Transverse colon (tissue), 4 donors: ENCODE measurements around the gene TUFT1. TPM values are rescaled to one million over a fixed set of nuclear protein-coding genes. Genes with fewer than 3 reads are reported as not detected.

Source experiments
- DNase-seq: peaks from one replicate; pipeline ENCODE4 v3.0.0-alpha.2; 2019
- H3K27ac ChIP-seq, 4 donors: fragments of 200-600 bp; sonication (generic); 2 replicates each; pipeline ENCODE4 v1.5.1; 2016 to 2018; ENCODE audit warnings: inconsistent platforms in 4 of 4
- H3K27me3 ChIP-seq: fragments of 200-600 bp; sonication (generic); 2 replicates; pipeline ENCODE4 v1.5.1; 2017; ENCODE audit warnings: inconsistent platforms
- H3K36me3 ChIP-seq, 4 donors: fragments of 200-600 bp; sonication (generic); 2 replicates each; pipeline ENCODE4 v1.5.1; 2017 to 2019; ENCODE audit warnings: inconsistent platforms in 4 of 4
- H3K4me1 ChIP-seq, 4 donors: fragments of 200-600 bp; sonication (generic); 2 replicates each; pipeline ENCODE4 v1.5.1; 2017 to 2020; ENCODE audit warnings: inconsistent platforms in 4 of 4
- H3K4me3 ChIP-seq, 4 donors: fragments of 200-600 bp; sonication (generic); 1 replicate in 1 of 4; 2 replicates in 3 of 4; pipeline versions ENCODE4 v1.5.1 to v1.6.1; 2017 to 2019; ENCODE audit warnings: inconsistent platforms in 4 of 4
- H3K9me3 ChIP-seq, 2 donors: fragments of 200-600 bp; sonication (generic); 2 replicates each; pipeline ENCODE4 v1.5.1; 2017 to 2019; ENCODE audit warnings: inconsistent platforms in 2 of 2
- CTCF ChIP-seq, 5 experiments: fragments of 200-600 bp in 3 of 5; fragments of 450-650 bp in 2 of 5; sonication (generic) in 3 of 5; IDR thresholded peaks; 1 replicate in 2 of 5; 2 replicates in 3 of 5; pipeline ENCODE4 v1.5.1; 2016 to 2017; ENCODE audit warnings: antibody characterized with exemption in 5 of 5, inconsistent platforms in 3 of 5, mild to moderate bottlenecking in 2 of 5, moderate library complexity in 1 of 5
- EP300 ChIP-seq: sonication (generic); formaldehyde crosslinking; IDR thresholded peaks from one replicate; pipeline ENCODE4 v1.6.1; 2017; ENCODE audit warnings: antibody characterized with exemption, low read depth
- POLR2A ChIP-seq: fragments of 450-650 bp; IDR thresholded peaks from one replicate; pipeline ENCODE4 v1.6.1; 2016; ENCODE audit warnings: antibody characterized with exemption, mild to moderate bottlenecking, moderate library complexity
- POLR2AphosphoS5 ChIP-seq, 3 donors: sonication (generic); formaldehyde crosslinking; IDR thresholded peaks; one replicate each; pipeline ENCODE4 v1.6.1; 2016; ENCODE audit warnings: antibody characterized with exemption in 3 of 3
- WGBS, 2 donors: methylation state at CpG; one replicate each; pipeline ENCODE4 v1.1.5; 2018; ENCODE audit warnings: low coverage in 1 of 2; 5-methylcytosine and 5-hydroxymethylcytosine counted together
- in situ Hi-C, 4 donors: fragments of 200-750 bp; cut with MboI; loops; one replicate each; pipeline versions ENCODE4 v1.15.0 to v1.15.1; 2017; ENCODE audit warnings: low sequenced_read_pairs in 3 of 4, low pct_ligation_motif_present in 1 of 4, low pct_unique_long_range_greater_than_20kb in 1 of 4
- intact Hi-C: fragments of 100-400 bp; cut with DNase I; formaldehyde crosslinking; loops from one replicate; pipeline ENCODE4 v1.15.1; 2023; ENCODE audit warnings: low total_unique reads
- small RNA-seq, 4 donors: library from RNA; depleted of rRNA; stranded (forward); fragments of <200 nt; gene quantifications; one replicate each; pipeline ENCODE3, GENCODE V24; 2016
- total RNA-seq, 4 donors: library from RNA; depleted of rRNA; stranded (reverse); fragments of >200 nt; gene quantifications; one replicate each; pipeline ENCODE4 v1.1.0, GENCODE V29; 2016

Gene TUFT1
- total RNA-seq, 4 donors from 2014 or later = 22.8 to 65.5 (median 30.8) TPM

GRCh38 chr1:151624783-151625182 lies 84.7 kb downstream of the TUFT1 start:
- no peak for DNase-seq
- Histone ChIP-seq H3K27ac (no peak overlapping the region), H3K36me3 (no peaks in the 10 kb centered on the region), H3K27me3 (no peaks in the 10 kb centered on the region), H3K4me3 (no peak overlapping the region), H3K4me1 (peaks cover 0 to 33% (median 14%) of the 10 kb centered on the region in 4 donors), H3K9me3 (no peaks in the 10 kb centered on the region)
- TF ChIP-seq CTCF (IDR thresholded peaks at IDR 0.05) = no peak
- TF ChIP-seq POLR2A = no peak
- no peak for TF ChIP-seq EP300
- TF ChIP-seq POLR2AphosphoS5 (IDR thresholded peaks at IDR 0.05) = no peak
- WGBS, 2 donors = 88 to 90% methylated on average over 3 of the region's 3 CpGs
- intact Hi-C loops = no loop called here
- in situ Hi-C loops = no loop called here

GRCh38 chr1:151626740-151627334 lies 86.7 kb downstream of the TUFT1 start:
- intact Hi-C loops = no loop called here
- Histone ChIP-seq H3K4me1 (peaks cover 0 to 13% (median 0%) of the 10 kb centered on the region in 4 donors), H3K9me3 (no peaks in the 10 kb centered on the region), H3K36me3 (no peaks in the 10 kb centered on the region), H3K27me3 (no peaks in the 10 kb centered on the region), H3K27ac (no peak overlapping the region), H3K4me3 (no peak overlapping the region)
- no peak for TF ChIP-seq EP300
- TF ChIP-seq POLR2AphosphoS5 (IDR thresholded peaks at IDR 0.05) = no peak
- WGBS, 2 donors = 66 to 86% methylated on average over 3 of the region's 3 CpGs
- no peak for DNase-seq
- in situ Hi-C loops = no loop called here

GRCh38 chr1:151629278-151629677 lies 89.2 kb downstream of the TUFT1 start:
- DNase-seq = no peak
- H3K27me3 ChIP-seq = no peaks in the 10 kb centered on the region
- TF ChIP-seq EP300 (no peak), POLR2AphosphoS5 (IDR thresholded peaks at IDR 0.05) (no peak), CTCF (IDR thresholded peaks at IDR 0.05) (no peak), POLR2A (no peak)
- no peak overlapping the region for H3K4me3 ChIP-seq
- H3K9me3 ChIP-seq = no peaks in the 10 kb centered on the region
- H3K27ac ChIP-seq = no peak overlapping the region
- H3K4me1 ChIP-seq = peaks cover 0 to 7% (median 2%) of the 10 kb centered on the region in 4 donors
- in situ Hi-C loops (no loop called here), intact Hi-C loops (no loop called here)
- WGBS, 2 donors = 79 to 83% methylated on average over 9 of the region's 9 CpGs
- H3K36me3 ChIP-seq = no peaks in the 10 kb centered on the region

Small RNA genes lying within 50 kb of the gene (small RNA-seq; reads per million reads assigned to genes)
- gene MIR554 (0 reads per million in 4 donors), gene RF00405 (0 to 0.12 (median 0) reads per million in 4 donors), gene RNU6-1062P (0 to 0.12 (median 0) reads per million in 4 donors)

Other genes starting within 250 kb of the TUFT1 start
- gene PI4KB, start 212.9 kb upstream of the TUFT1 start, total RNA-seq = 10 to 100 TPM; 68.0 to 95.9 (median 79.8) TPM
- gene RFX5, start 193.1 kb upstream of the TUFT1 start, total RNA-seq = 10 to 100 TPM; 17.7 to 61.0 (median 35.4) TPM
- 1,000 to 10,000 TPM; 1,079 to 3,856 (median 3,214) TPM for gene SELENBP1, start 167.6 kb upstream of the TUFT1 start, total RNA-seq
- 100 to 1,000 TPM in 3 of 4 donors, 10 to 100 TPM in 1; 84.4 to 188 (median 140) TPM for gene PSMB4, start 140.7 kb upstream of the TUFT1 start, total RNA-seq
- 10 to 100 TPM; 44.1 to 90.9 (median 72.7) TPM for gene POGZ, start 80.8 kb upstream of the TUFT1 start, total RNA-seq
- gene CGN, start 28.9 kb upstream of the TUFT1 start, total RNA-seq = 100 to 1,000 TPM; 123 to 351 (median 172) TPM
- 10 to 100 TPM; 11.5 to 37.0 (median 24.6) TPM for gene SNX27, start 71.7 kb downstream of the TUFT1 start, total RNA-seq
- gene CELF3, start 176.5 kb downstream of the TUFT1 start, total RNA-seq = 1 to 10 TPM in 3 of 4 donors, not detected in 1; 1.3 to 2.7 (median 1.6) TPM
- gene RIIAD1, start 181.2 kb downstream of the TUFT1 start, total RNA-seq = not detected
- 100 to 1,000 TPM in 1 of 4 donors, 10 to 100 TPM in 3; 20.2 to 138 (median 40.1) TPM for gene MRPL9, start 223.2 kb downstream of the TUFT1 start, total RNA-seq